ENCODE measurements around the gene CHST4. TPM values are rescaled to one million over a fixed set of nuclear protein-coding genes. Genes with fewer than 3 reads are reported as not detected.

The CHST4 gene
- total and polyA plus RNA-seq, 9 of the 15 experiments (the other 6 are each of a cell fraction or from before 2014, with no cell fraction given), result 0.07 TPM; not detected in 8

- 0 out of 4 replicates have a peak, but pooled peaks of 1 of the 2 experiments have one; percentile 61 for TF ChIP-seq ZNF318 (IDR thresholded peaks at IDR 0.05; ENCODE audit: borderline replicate concordance in 1 of 2, low read depth in 1 of 2)
- TF ChIP-seq ZNF398 (CRISPR knock-in tag; IDR thresholded peaks at IDR 0.05), result no peak
- no peak for TF ChIP-seq TCFL5 (CRISPR knock-in tag; conservative IDR thresholded peaks at IDR 0.05)
- TF ChIP-seq CHD4 (IDR thresholded peaks at IDR 0.05; ENCODE audit: insufficient read depth, insufficient replicate concordance, low read depth, low read length, poor library complexity, severe bottlenecking), result no peak
- no peak for TF ChIP-seq ZNF668 (CRISPR knock-in tag; IDR thresholded peaks at IDR 0.05)
Observed at GRCh38 chr16:71565812-71566700, 39.8 kb downstream of the CHST4 start (continued).

Measured in K562 (cell line).